ENCODE results near the gene C15orf39. TPM values are rescaled to one million over a fixed set of nuclear protein-coding genes. Genes with fewer than 3 reads are reported as not detected.
"Not testable (repeated sequence)": the region's sequence is repeated elsewhere in the genome, so short reads cannot be mapped to it uniquely, and the experiment has no call there.

C15orf39 gene
- total RNA-seq, 2 donors from 2014 or later: 16.5 to 22.0 TPM

- no peaks in the 10 kb centered on the region for H3K27me3 Mint-ChIP-seq (ENCODE audit: low read depth)
- H3K27ac Mint-ChIP-seq: no peak overlapping the region
- no peak overlapping the region for H3K4me3 Mint-ChIP-seq
- DNase-seq (no peak), ATAC-seq (replicated peaks in 1 of 2) (no peak)
- H3K9me3 Mint-ChIP-seq: peaks cover 1 to 3% of the 10 kb centered on the region in 2 donors
- H3K4me1 Mint-ChIP-seq (ENCODE audit: low read depth): peaks cover 21% of the 10 kb centered on the region
- peaks cover 0 to 5% of the 10 kb centered on the region in 2 donors for H3K36me3 Mint-ChIP-seq (ENCODE audit: insufficient read depth in 2 of 2)
Measured at GRCh38 chr15:75164625-75165350, 36.9 kb upstream of the C15orf39 start.

- not testable (repeated sequence) for H3K36me3 Mint-ChIP-seq (ENCODE audit: insufficient read depth in 2 of 2); H3K9me3 Mint-ChIP-seq; H3K4me3 Mint-ChIP-seq; ATAC-seq (replicated peaks in 1 of 2); H3K27ac Mint-ChIP-seq; H3K27me3 Mint-ChIP-seq (ENCODE audit: low read depth); DNase-seq
- H3K4me1 Mint-ChIP-seq (ENCODE audit: low read depth): peaks cover 38% of the 10 kb centered on the region
Measured at GRCh38 chr15:75166489-75167063, 35.1 kb upstream of the C15orf39 start.

- peaks cover 1 to 3% of the 10 kb centered on the region in 2 donors for H3K9me3 Mint-ChIP-seq
- peaks cover 39% of the 10 kb centered on the region for H3K4me1 Mint-ChIP-seq (ENCODE audit: low read depth)
- H3K27me3 Mint-ChIP-seq (ENCODE audit: low read depth): no peaks in the 10 kb centered on the region
- DNase-seq (peak; percentile 22 to 26), ATAC-seq (replicated peaks in 1 of 2) (peak; percentile 25 to 48)
- H3K4me3 Mint-ChIP-seq: no peak overlapping the region
- peaks cover 0 to 6% of the 10 kb centered on the region in 2 donors for H3K36me3 Mint-ChIP-seq (ENCODE audit: insufficient read depth in 2 of 2)
- H3K27ac Mint-ChIP-seq: no peak overlapping the region
Measured at GRCh38 chr15:75167588-75168350, 33.9 kb upstream of the C15orf39 start.

- Mint-ChIP-seq H3K36me3 (ENCODE audit: insufficient read depth in 2 of 2) (peaks cover 0 to 6% of the 10 kb centered on the region in 2 donors), H3K27me3 (ENCODE audit: low read depth) (no peaks in the 10 kb centered on the region), H3K4me3 (no peak overlapping the region), H3K27ac (no peak overlapping the region), H3K9me3 (peaks cover 1 to 3% of the 10 kb centered on the region in 2 donors), H3K4me1 (ENCODE audit: low read depth) (peaks cover 39% of the 10 kb centered on the region)
- no peak for DNase-seq
- ATAC-seq (replicated peaks in 1 of 2): no peak
Measured at GRCh38 chr15:75168374-75168773, 33.3 kb upstream of the C15orf39 start.

GRCh38 chr15:75170203-75170602, 31.5 kb upstream of the C15orf39 start:
- H3K36me3 Mint-ChIP-seq (ENCODE audit: insufficient read depth in 2 of 2): peaks cover 0 to 6% of the 10 kb centered on the region in 2 donors

DNA sequence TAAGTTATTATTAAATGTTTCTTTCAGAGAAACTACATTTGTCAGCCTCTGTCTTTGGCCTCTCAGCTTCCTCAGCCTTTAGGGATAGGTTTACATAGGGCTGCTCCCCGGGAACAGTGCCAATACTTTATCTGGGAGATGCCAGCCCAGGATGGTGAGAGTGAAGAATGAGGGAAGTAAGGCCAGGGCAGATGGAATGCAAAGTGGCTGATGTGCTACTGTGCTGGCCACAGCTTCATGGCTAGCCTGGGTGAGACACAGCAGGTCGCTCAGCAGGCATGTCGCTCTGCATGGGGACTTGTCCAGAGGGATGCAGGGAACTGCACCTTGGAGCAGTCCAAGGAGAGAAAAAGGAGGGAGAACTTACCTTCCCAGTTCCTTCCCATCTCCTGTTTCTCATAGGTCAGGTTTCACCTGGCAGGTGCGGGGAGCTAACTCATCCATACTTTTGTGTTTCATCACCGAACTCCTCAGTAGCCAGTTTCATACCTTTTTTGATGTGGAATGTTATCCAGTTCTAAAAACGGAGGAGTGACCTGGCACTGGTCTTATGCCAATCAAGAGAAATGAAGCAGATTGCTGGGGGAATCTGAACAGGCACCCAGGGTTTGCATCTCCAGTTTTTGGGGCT, 30.9 kb upstream of the C15orf39 start:
- Mint-ChIP-seq H3K27ac (no peak overlapping the region), H3K9me3 (peaks cover 1 to 3% of the 10 kb centered on the region in 2 donors), H3K27me3 (ENCODE audit: low read depth) (no peaks in the 10 kb centered on the region), H3K4me3 (no peak overlapping the region), H3K36me3 (ENCODE audit: insufficient read depth in 2 of 2) (peaks cover 0 to 6% of the 10 kb centered on the region in 2 donors), H3K4me1 (ENCODE audit: low read depth) (peaks cover 39% of the 10 kb centered on the region)
- DNase-seq: no peak
- no peak for ATAC-seq (replicated peaks in 1 of 2)

More at GRCh38 chr15:75170203-75170602, 31.5 kb upstream of the C15orf39 start:
- ATAC-seq (replicated peaks in 1 of 2): no peak
- Mint-ChIP-seq H3K9me3 (peaks cover 1 to 3% of the 10 kb centered on the region in 2 donors), H3K4me1 (ENCODE audit: low read depth) (peaks cover 39% of the 10 kb centered on the region), H3K4me3 (no peak overlapping the region), H3K27me3 (ENCODE audit: low read depth) (no peaks in the 10 kb centered on the region), H3K27ac (no peak overlapping the region)
- no peak for DNase-seq

- H3K4me3 Mint-ChIP-seq: no peak overlapping the region
- H3K9me3 Mint-ChIP-seq: peaks cover 1 to 3% of the 10 kb centered on the region in 2 donors
- peaks cover 3% of the 10 kb centered on the region for H3K27me3 Mint-ChIP-seq (ENCODE audit: low read depth)
- ATAC-seq (replicated peaks in 1 of 2) (peak; percentile 50 to 57), DNase-seq (peak in 1 of 2 donors; percentile 12)
- no peak overlapping the region for H3K27ac Mint-ChIP-seq
- peaks cover 39% of the 10 kb centered on the region for H3K4me1 Mint-ChIP-seq (ENCODE audit: low read depth)
- peaks cover 0 to 6% of the 10 kb centered on the region in 2 donors for H3K36me3 Mint-ChIP-seq (ENCODE audit: insufficient read depth in 2 of 2)
Measured at GRCh38 chr15:75171408-75171807, 30.3 kb upstream of the C15orf39 start.

DNA sequence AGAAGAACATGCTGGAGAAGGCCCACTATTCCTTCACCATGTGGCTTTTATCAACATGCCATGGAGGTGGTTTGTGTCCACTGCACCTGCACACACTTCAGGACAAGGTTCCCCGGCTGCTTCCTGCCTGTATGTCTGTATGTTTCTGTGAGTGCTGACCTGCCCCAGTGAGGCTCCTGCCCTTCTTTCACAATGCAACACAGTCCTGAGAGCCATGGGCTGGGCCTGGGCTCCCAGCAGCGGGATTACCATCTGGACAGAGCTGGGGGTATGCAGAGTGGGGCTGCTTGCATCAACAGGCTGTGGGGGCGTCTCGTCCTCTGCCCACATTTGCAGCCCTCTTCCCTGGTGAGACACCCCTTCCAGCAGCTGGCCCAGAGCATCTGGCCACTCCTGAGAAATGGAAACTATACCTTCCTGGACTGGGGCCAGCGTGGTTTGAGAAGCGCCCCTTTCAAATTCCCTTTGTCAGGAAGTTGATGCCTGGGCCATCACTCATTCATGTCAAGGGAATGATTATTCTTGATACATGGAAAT, 29.3 kb upstream of the C15orf39 start:
- Mint-ChIP-seq H3K27ac (no peak overlapping the region), H3K27me3 (ENCODE audit: low read depth) (peaks cover 12% of the 10 kb centered on the region), H3K4me1 (ENCODE audit: low read depth) (peaks cover 39% of the 10 kb centered on the region), H3K36me3 (ENCODE audit: insufficient read depth in 2 of 2) (peaks cover 0 to 6% of the 10 kb centered on the region in 2 donors), H3K9me3 (peaks cover 1 to 3% of the 10 kb centered on the region in 2 donors), H3K4me3 (no peak overlapping the region)
- ATAC-seq (replicated peaks in 1 of 2): no peak
- no peak for DNase-seq

GRCh38 chr15:75174102-75174501, 27.6 kb upstream of the C15orf39 start:
- H3K4me3 Mint-ChIP-seq: no peak overlapping the region
- no peak for DNase-seq
- H3K27ac Mint-ChIP-seq: no peak overlapping the region
- no peak for ATAC-seq (replicated peaks in 1 of 2)
- peaks cover 29% of the 10 kb centered on the region for H3K4me1 Mint-ChIP-seq (ENCODE audit: low read depth)
- peaks cover 25% of the 10 kb centered on the region for H3K27me3 Mint-ChIP-seq (ENCODE audit: low read depth)
- peaks cover 0 to 5% of the 10 kb centered on the region in 2 donors for H3K36me3 Mint-ChIP-seq (ENCODE audit: insufficient read depth in 2 of 2)
- H3K9me3 Mint-ChIP-seq: peaks cover under 1% of the 10 kb centered on the region in 2 donors

GRCh38 chr15:75174729-75175128, 27.0 kb upstream of the C15orf39 start:
- Mint-ChIP-seq H3K4me3 (no peak overlapping the region), H3K36me3 (ENCODE audit: insufficient read depth in 2 of 2) (peaks cover 0 to under 1% of the 10 kb centered on the region in 2 donors), H3K4me1 (ENCODE audit: low read depth) (peaks cover 25% of the 10 kb centered on the region), H3K9me3 (no peaks in the 10 kb centered on the region), H3K27me3 (ENCODE audit: low read depth) (peaks cover 31% of the 10 kb centered on the region), H3K27ac (no peak overlapping the region)
- ATAC-seq (replicated peaks in 1 of 2): no peak
- no peak for DNase-seq

- Mint-ChIP-seq H3K27ac (no peak overlapping the region), H3K27me3 (ENCODE audit: low read depth) (peaks cover 48% of the 10 kb centered on the region), H3K4me3 (no peak overlapping the region), H3K36me3 (ENCODE audit: insufficient read depth in 2 of 2) (no peaks in the 10 kb centered on the region), H3K4me1 (ENCODE audit: low read depth) (peaks cover 10% of the 10 kb centered on the region), H3K9me3 (no peaks in the 10 kb centered on the region)
- ATAC-seq (replicated peaks in 1 of 2) (no peak), DNase-seq (no peak)
Measured at GRCh38 chr15:75176396-75176761, 25.3 kb upstream of the C15orf39 start.

DNA sequence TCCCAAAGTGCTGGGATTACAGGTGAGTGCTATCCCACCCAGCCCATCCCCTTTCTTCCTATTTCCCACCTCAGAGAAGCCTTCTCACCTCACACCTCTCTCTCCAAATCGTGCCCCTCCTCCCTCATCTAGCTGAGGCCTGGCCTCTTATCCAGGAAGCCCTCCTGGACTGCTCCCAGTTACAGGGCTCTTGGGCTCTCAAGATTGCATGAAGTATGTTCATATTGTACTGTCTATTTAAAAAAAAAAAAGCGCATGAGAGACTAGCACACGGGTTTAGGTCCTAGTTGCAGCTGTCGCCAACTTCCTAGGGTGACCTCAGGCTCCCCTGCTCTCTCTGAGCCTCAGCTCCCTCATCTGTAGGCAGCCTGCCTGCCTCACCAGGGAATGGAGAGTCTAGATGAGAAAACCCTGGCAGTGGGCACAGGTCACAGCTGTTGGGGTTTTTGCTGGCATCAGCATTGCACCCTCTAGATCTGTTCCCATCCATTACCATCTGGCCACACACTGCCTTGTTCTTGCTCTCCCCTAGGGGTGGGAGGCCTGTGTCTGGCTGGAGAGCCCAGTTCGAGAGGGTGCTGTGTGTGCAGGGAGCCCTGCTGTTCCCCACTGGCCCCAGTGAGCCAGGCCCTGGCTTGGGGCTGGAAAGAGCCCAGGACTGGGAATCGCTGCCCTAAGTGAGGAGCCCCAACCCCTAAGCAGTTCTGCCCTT, 24.2 kb upstream of the C15orf39 start:
- Mint-ChIP-seq H3K4me1 (ENCODE audit: low read depth) (peaks cover 6% of the 10 kb centered on the region), H3K9me3 (no peaks in the 10 kb centered on the region), H3K27ac (no peak overlapping the region), H3K27me3 (ENCODE audit: low read depth) (peaks cover 57% of the 10 kb centered on the region), H3K4me3 (peak overlapping the region in 1 of 2 donors; percentile 60), H3K36me3 (ENCODE audit: insufficient read depth in 2 of 2) (no peaks in the 10 kb centered on the region)
- ATAC-seq (replicated peaks in 1 of 2): peak in 1 of 2 donors; percentile 15
- no peak for DNase-seq

Data from activated T-cell treated with anti-CD3 and anti-CD28 coated beads, Interleukin-2, amount 50 U/mL, for 72 hours (primary cell).